ENCODE results near the gene CD40. TPM values are rescaled to one million over a fixed set of nuclear protein-coding genes. Genes with fewer than 3 reads are reported as not detected.

CD40 gene
- total and polyA plus RNA-seq, 4 donors: 20.4 to 55.0 (median 28.4) TPM

DNA sequence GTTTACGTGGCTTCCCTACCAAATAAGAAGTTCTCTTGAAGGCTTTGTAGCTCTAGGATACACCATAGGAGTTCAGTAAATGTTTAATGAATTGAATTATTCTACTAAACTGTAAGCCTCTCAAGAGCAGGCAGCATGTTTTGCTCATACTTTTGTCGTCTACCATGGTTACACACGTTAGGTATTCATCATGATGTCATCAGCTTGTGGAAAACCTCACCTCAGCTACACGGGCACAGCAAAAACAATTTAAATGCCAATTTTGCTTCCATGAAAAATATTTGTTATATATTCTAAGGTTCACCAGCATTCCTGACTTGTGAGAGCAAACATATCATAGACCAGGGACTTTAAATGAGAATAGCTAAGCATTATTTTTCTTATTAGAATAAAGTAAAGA lies 45.1 kb upstream of the CD40 start:
- H3K9ac ChIP-seq (ENCODE audit: insufficient read depth in 1 of 2, low read length in 2 of 2): no peak overlapping the region
- H3K9me3 ChIP-seq (ENCODE audit: control insufficient read depth in 4 of 4, insufficient read depth in 3 of 4, low read length in 3 of 4): no peaks in the 10 kb centered on the region
- H3K27ac ChIP-seq (ENCODE audit: low read depth in 1 of 2, low read length in 1 of 2): no peak overlapping the region
- no peak for DNase-seq
- no peaks in the 10 kb centered on the region for H3K27me3 ChIP-seq (ENCODE audit: control insufficient read depth in 3 of 3, insufficient read depth in 3 of 3, low read length in 2 of 3)
- TF ChIP-seq, protein P1, sequence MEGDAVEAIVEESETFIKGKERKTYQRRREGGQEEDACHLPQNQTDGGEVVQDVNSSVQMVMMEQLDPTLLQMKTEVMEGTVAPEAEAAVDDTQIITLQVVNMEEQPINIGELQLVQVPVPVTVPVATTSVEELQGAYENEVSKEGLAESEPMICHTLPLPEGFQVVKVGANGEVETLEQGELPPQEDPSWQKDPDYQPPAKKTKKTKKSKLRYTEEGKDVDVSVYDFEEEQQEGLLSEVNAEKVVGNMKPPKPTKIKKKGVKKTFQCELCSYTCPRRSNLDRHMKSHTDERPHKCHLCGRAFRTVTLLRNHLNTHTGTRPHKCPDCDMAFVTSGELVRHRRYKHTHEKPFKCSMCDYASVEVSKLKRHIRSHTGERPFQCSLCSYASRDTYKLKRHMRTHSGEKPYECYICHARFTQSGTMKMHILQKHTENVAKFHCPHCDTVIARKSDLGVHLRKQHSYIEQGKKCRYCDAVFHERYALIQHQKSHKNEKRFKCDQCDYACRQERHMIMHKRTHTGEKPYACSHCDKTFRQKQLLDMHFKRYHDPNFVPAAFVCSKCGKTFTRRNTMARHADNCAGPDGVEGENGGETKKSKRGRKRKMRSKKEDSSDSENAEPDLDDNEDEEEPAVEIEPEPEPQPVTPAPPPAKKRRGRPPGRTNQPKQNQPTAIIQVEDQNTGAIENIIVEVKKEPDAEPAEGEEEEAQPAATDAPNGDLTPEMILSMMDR (IDR thresholded peaks at IDR 0.05; ENCODE audit: control extremely low read depth, extremely low read depth): no peak
- peaks cover 20 to 47% (median 27%) of the 10 kb centered on the region in 4 donors for H3K36me3 ChIP-seq (ENCODE audit: control insufficient read depth in 4 of 4, insufficient read depth in 4 of 4, low read length in 4 of 4)
- 91 to 96% methylated on average over 4 of the region's 4 CpGs for WGBS, 2 donors
- ATAC-seq (ENCODE audit: insufficient read depth, low FRiP score): no peak
- no peak overlapping the region for H3K4me3 ChIP-seq
- H3K4me1 ChIP-seq (ENCODE audit: control insufficient read depth in 5 of 5, insufficient read depth in 5 of 5, low read length in 5 of 5): peaks cover 0 to 1% (median 0%) of the 10 kb centered on the region in 5 donors

DNA sequence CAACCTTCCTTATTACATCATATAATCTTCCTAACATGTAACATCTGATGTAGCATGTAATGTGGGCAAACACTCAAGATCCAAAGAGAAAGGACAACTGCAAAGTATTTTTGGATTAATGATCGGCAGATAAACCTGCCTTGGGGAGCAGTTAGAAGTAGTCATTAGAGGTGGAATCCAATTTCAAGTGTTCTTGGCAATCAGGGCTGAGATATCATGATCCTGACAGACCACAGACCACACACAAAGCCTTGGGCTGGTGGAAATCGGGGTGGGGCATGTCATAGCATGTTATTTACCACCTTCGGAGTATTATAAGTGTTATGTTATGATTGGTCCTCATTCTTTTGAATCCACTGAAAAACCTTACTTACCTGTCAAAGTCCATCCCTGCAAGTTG lies 44.7 kb upstream of the CD40 start:
- TF ChIP-seq, protein P1 (IDR thresholded peaks at IDR 0.05; ENCODE audit: control extremely low read depth, extremely low read depth): no peak
- H3K9ac ChIP-seq (ENCODE audit: insufficient read depth in 1 of 2, low read length in 2 of 2): no peak overlapping the region
- H3K4me3 ChIP-seq: no peak overlapping the region
- DNase-seq (no peak), ATAC-seq (ENCODE audit: insufficient read depth, low FRiP score) (no peak)
- H3K27me3 ChIP-seq (ENCODE audit: control insufficient read depth in 3 of 3, insufficient read depth in 3 of 3, low read length in 2 of 3): no peaks in the 10 kb centered on the region
- WGBS, 2 donors: 80 to 87% methylated on average over 3 of the region's 3 CpGs
- peaks cover 0 to 1% (median 0%) of the 10 kb centered on the region in 5 donors for H3K4me1 ChIP-seq (ENCODE audit: control insufficient read depth in 5 of 5, insufficient read depth in 5 of 5, low read length in 5 of 5)
- peaks cover 23 to 50% (median 28%) of the 10 kb centered on the region in 4 donors for H3K36me3 ChIP-seq (ENCODE audit: control insufficient read depth in 4 of 4, insufficient read depth in 4 of 4, low read length in 4 of 4)
- no peak overlapping the region for H3K27ac ChIP-seq (ENCODE audit: low read depth in 1 of 2, low read length in 1 of 2)
- H3K9me3 ChIP-seq (ENCODE audit: control insufficient read depth in 4 of 4, insufficient read depth in 3 of 4, low read length in 3 of 4): no peaks in the 10 kb centered on the region

DNA sequence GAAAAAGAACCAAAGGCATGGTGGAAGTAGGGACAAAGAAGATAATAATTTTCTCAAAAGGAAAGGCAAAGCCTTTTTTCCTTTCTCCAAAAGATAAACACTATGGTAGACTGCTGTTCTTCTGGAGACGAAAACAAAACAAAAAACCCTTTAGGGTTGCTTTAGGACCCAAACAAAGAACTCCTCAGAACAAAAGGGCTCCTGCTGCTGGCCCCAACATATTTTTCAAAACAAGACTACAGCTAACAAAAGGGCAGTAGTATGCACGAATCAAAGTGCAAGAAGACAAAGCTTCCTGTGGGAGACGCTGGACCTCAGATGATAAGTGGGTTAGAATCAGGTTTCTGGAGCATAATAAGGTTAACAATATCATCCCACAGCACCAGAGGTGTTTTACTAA lies 44.1 kb upstream of the CD40 start:
- no peak for ATAC-seq (ENCODE audit: insufficient read depth, low FRiP score)
- no peak overlapping the region for H3K27ac ChIP-seq (ENCODE audit: low read depth in 1 of 2, low read length in 1 of 2)
- no peaks in the 10 kb centered on the region for H3K9me3 ChIP-seq (ENCODE audit: control insufficient read depth in 4 of 4, insufficient read depth in 3 of 4, low read length in 3 of 4)
- no peak overlapping the region for H3K9ac ChIP-seq (ENCODE audit: insufficient read depth in 1 of 2, low read length in 2 of 2)
- 68 to 81% methylated on average over 3 of the region's 3 CpGs for WGBS, 2 donors
- TF ChIP-seq, protein P1 (IDR thresholded peaks at IDR 0.05; ENCODE audit: control extremely low read depth, extremely low read depth): no peak
- no peaks in the 10 kb centered on the region for H3K27me3 ChIP-seq (ENCODE audit: control insufficient read depth in 3 of 3, insufficient read depth in 3 of 3, low read length in 2 of 3)
- H3K36me3 ChIP-seq (ENCODE audit: control insufficient read depth in 4 of 4, insufficient read depth in 4 of 4, low read length in 4 of 4): peaks cover 23 to 53% (median 29%) of the 10 kb centered on the region in 4 donors
- H3K4me1 ChIP-seq (ENCODE audit: control insufficient read depth in 5 of 5, insufficient read depth in 5 of 5, low read length in 5 of 5): peaks cover 0 to 3% (median 0%) of the 10 kb centered on the region in 5 donors
- no peak overlapping the region for H3K4me3 ChIP-seq
- DNase-seq: no peak

GRCh38 chr20:46076806-46077205 lies 41.3 kb upstream of the CD40 start:
- ATAC-seq (ENCODE audit: insufficient read depth, low FRiP score): no peak
- Histone ChIP-seq H3K27me3 (ENCODE audit: control insufficient read depth in 3 of 3, insufficient read depth in 3 of 3, low read length in 2 of 3) (no peaks in the 10 kb centered on the region), H3K36me3 (ENCODE audit: control insufficient read depth in 4 of 4, insufficient read depth in 4 of 4, low read length in 4 of 4) (peaks cover 23 to 42% (median 26%) of the 10 kb centered on the region in 4 donors), H3K9me3 (ENCODE audit: control insufficient read depth in 4 of 4, insufficient read depth in 3 of 4, low read length in 3 of 4) (no peaks in the 10 kb centered on the region), H3K4me1 (ENCODE audit: control insufficient read depth in 5 of 5, insufficient read depth in 5 of 5, low read length in 5 of 5) (peaks cover 0 to 10% (median 0%) of the 10 kb centered on the region in 5 donors), H3K4me3 (no peak overlapping the region), H3K27ac (ENCODE audit: low read depth in 1 of 2, low read length in 1 of 2) (no peak overlapping the region), H3K9ac (ENCODE audit: insufficient read depth in 1 of 2, low read length in 2 of 2) (no peak overlapping the region)
- no peak for DNase-seq
- 86 to 94% methylated on average over 7 of the region's 7 CpGs for WGBS, 2 donors
- TF ChIP-seq, protein P1 (IDR thresholded peaks at IDR 0.05; ENCODE audit: control extremely low read depth, extremely low read depth): no peak

Data from lung (tissue), 12 donors.